Tibial artery (tissue), 4 donors: ENCODE measurements around the gene METTL16.

Experiments used
- DNase-seq, 2 donors: peaks; one replicate each; pipeline ENCODE4 v3.0.0-alpha.2; 2019
- H3K27ac ChIP-seq, 2 donors: fragments of 200-600 bp; sonication (generic) in 1 of 2; 1 replicate in 1 of 2; 2 replicates in 1 of 2; pipeline ENCODE4 v1.5.1; 2018 to 2019; ENCODE audit warnings: mild to moderate bottlenecking in 1 of 2
- H3K27me3 ChIP-seq, 2 donors: fragments of 200-600 bp; sonication (generic) in 1 of 2; one replicate each; pipeline versions ENCODE4 v1.5.1 to v1.6.0; 2016 to 2019
- H3K36me3 ChIP-seq, 3 donors: fragments of 200-600 bp; sonication (generic) in 2 of 3; one replicate each; pipeline ENCODE4 v1.5.1; 2016 to 2019; ENCODE audit warnings: mild to moderate bottlenecking in 2 of 3
- H3K4me1 ChIP-seq, 4 donors: fragments of 200-600 bp; sonication (generic) in 2 of 4; 1 replicate in 3 of 4; 2 replicates in 1 of 4; pipeline ENCODE4 v1.5.1; 2016 to 2019
- H3K4me3 ChIP-seq, 2 donors: fragments of 200-600 bp; sonication (generic) in 1 of 2; 1 replicate in 1 of 2; 2 replicates in 1 of 2; pipeline ENCODE4 v1.5.1; 2018 to 2019; ENCODE audit warnings: mild to moderate bottlenecking in 2 of 2
- H3K9me3 ChIP-seq, 3 donors: fragments of 200-600 bp; sonication (generic) in 1 of 3; one replicate each; pipeline ENCODE4 v1.5.1; 2016 to 2019
- CTCF ChIP-seq, 2 experiments: fragments of 200-600 bp in 1 of 2; fragments of 450-650 bp in 1 of 2; IDR thresholded peaks; one replicate each; pipeline ENCODE4 v1.5.1; 2017 to 2019; ENCODE audit warnings: antibody characterized with exemption in 2 of 2, mild to moderate bottlenecking in 1 of 2, moderate library complexity in 1 of 2
- intact Hi-C: fragments of 100-400 bp; cut with DNase I; formaldehyde crosslinking; loops from one replicate; pipeline ENCODE4 v1.15.0; 2023; ENCODE audit warnings: low total_unique reads

The METTL16 gene

GRCh38 chr17:2402544-2402943, 109.1 kb downstream of the METTL16 start:
- H3K36me3 ChIP-seq, result no peaks in the 10 kb centered on the region
- H3K4me1 ChIP-seq, result peaks cover 0 to 67% (median 54%) of the 10 kb centered on the region in 4 donors
- peak in 1 of 2 donors; percentile 75 for DNase-seq
- intact Hi-C loops, result no loop called here
- H3K9me3 ChIP-seq, result no peaks in the 10 kb centered on the region
- TF ChIP-seq CTCF (IDR thresholded peaks at IDR 0.05), result no peak
- H3K4me3 ChIP-seq, result peak overlapping the region; percentile 65 to 88
- H3K27ac ChIP-seq, result peak overlapping the region; percentile 91 to 100
- no peaks in the 10 kb centered on the region for H3K27me3 ChIP-seq

- DNase-seq, result peak; percentile 100
- H3K27ac ChIP-seq, result peak overlapping the region; percentile 91 to 100
- H3K9me3 ChIP-seq, result no peaks in the 10 kb centered on the region
- peak in 1 of 2 experiments; percentile 29 for TF ChIP-seq CTCF (IDR thresholded peaks at IDR 0.05)
- no peaks in the 10 kb centered on the region for H3K36me3 ChIP-seq
- intact Hi-C loops, result no loop called here
- H3K27me3 ChIP-seq, result no peaks in the 10 kb centered on the region
- peaks cover 7 to 64% (median 53%) of the 10 kb centered on the region in 4 donors for H3K4me1 ChIP-seq
- peak overlapping the region; percentile 65 to 88 for H3K4me3 ChIP-seq
These were observed 110.1 kb downstream of the METTL16 start for GRCh38 chr17:2401426-2402221.

GRCh38 chr17:2400877-2401425, 110.7 kb downstream of the METTL16 start, which contains the start of gene MNT:
TSS of gene MNT (minus strand) at chr17:2401060. CDS start at chr17:2400712, 348 bp downstream.
- peak within 1 kb of the TSS; percentile 65 to 88 for H3K4me3 ChIP-seq
- intact Hi-C loops, result no loop called here
- H3K27me3 ChIP-seq, result no peaks in the 10 kb centered on the region
- TF ChIP-seq CTCF (IDR thresholded peaks at IDR 0.05), result no peak
- H3K36me3 ChIP-seq, result no peaks in the 10 kb centered on the region
- H3K9me3 ChIP-seq, result no peaks in the 10 kb centered on the region
- DNase-seq, result peak; percentile 95 to 97
- peak within 1 kb of the TSS; percentile 91 to 100 for H3K27ac ChIP-seq
- H3K4me1 ChIP-seq, result peaks cover 12 to 64% (median 53%) of the 10 kb centered on the region in 4 donors

- intact Hi-C loops, result no loop called here
- DNase-seq, result peak in 1 of 2 donors; percentile 78
- peak overlapping the region; percentile 65 to 88 for H3K4me3 ChIP-seq
- TF ChIP-seq CTCF (IDR thresholded peaks at IDR 0.05), result no peak
- H3K4me1 ChIP-seq, result peaks cover 12 to 67% (median 55%) of the 10 kb centered on the region in 4 donors
- H3K27ac ChIP-seq, result peak overlapping the region; percentile 91 to 100
- no peaks in the 10 kb centered on the region for H3K9me3 ChIP-seq
- H3K36me3 ChIP-seq, result no peaks in the 10 kb centered on the region
- H3K27me3 ChIP-seq, result no peaks in the 10 kb centered on the region
These were observed 111.2 kb downstream of the METTL16 start for GRCh38 chr17:2400474-2400866.

- no peak for TF ChIP-seq CTCF (IDR thresholded peaks at IDR 0.05)
These were observed 111.9 kb downstream of the METTL16 start for GRCh38 chr17:2399572-2400473.

More at GRCh38 chr17:2399572-2400473, 111.9 kb downstream of the METTL16 start:
- H3K9me3 ChIP-seq, result no peaks in the 10 kb centered on the region
- peaks cover 12 to 73% (median 59%) of the 10 kb centered on the region in 4 donors for H3K4me1 ChIP-seq
- peak overlapping the region; percentile 65 to 88 for H3K4me3 ChIP-seq
- peak overlapping the region; percentile 91 to 100 for H3K27ac ChIP-seq
- H3K27me3 ChIP-seq, result no peaks in the 10 kb centered on the region
- DNase-seq, result peak; percentile 95 to 98
- H3K36me3 ChIP-seq, result peaks cover 0 to 5% (median 0%) of the 10 kb centered on the region in 3 donors
- intact Hi-C loops, result no loop called here
